Keratinocyte (primary cell): ENCODE measurements around the gene LAS1L. TPM values are rescaled to one million over a fixed set of nuclear protein-coding genes. Genes with fewer than 3 reads are reported as not detected.

Source experiments
- DNase-seq: peaks from one replicate; pipeline ENCODE4 v3.0.0-alpha.2; 2011; ENCODE audit warnings: low read depth, missing footprints, low spot score
- FAIRE-seq: peaks from 2 replicates; lab custom pipeline; 2011; peaks lifted over from hg19 to GRCh38; lab: Jason Lieb, UNC
- H2AFZ ChIP-seq: 2 replicates; pipeline ENCODE4 v1.6.0; 2012; ENCODE audit warnings: low read length, control low read depth, inconsistent platforms; ENCODE audit not compliant: control insufficient read depth
- H3K27ac ChIP-seq: 2 replicates; pipeline ENCODE4 v1.5.1; 2011; ENCODE audit warnings: low read length; ENCODE audit not compliant: control insufficient read depth, insufficient read depth
- H3K27me3 ChIP-seq: 3 replicates; pipeline ENCODE4 v1.6.0; 2011; ENCODE audit warnings: low read length; ENCODE audit not compliant: control insufficient read depth, insufficient read depth; ENCODE audit errors: extremely low read depth
- H3K36me3 ChIP-seq, 2 experiments: 2 replicates in 1 of 2; 3 replicates in 1 of 2; pipeline ENCODE4 v1.5.1; 2011; ENCODE audit warnings: low read length in 2 of 2, mild to moderate bottlenecking in 1 of 2; ENCODE audit not compliant: control insufficient read depth in 2 of 2, insufficient read depth in 2 of 2; ENCODE audit errors: extremely low read depth in 1 of 2
- H3K4me1 ChIP-seq: 3 replicates; pipeline ENCODE4 v1.5.1; 2011; ENCODE audit warnings: low read length; ENCODE audit not compliant: control insufficient read depth, insufficient read depth; ENCODE audit errors: extremely low read depth
- H3K4me2 ChIP-seq: 3 replicates; pipeline ENCODE4 v1.6.0; 2011; ENCODE audit warnings: low read depth, low read length; ENCODE audit not compliant: control insufficient read depth, insufficient read depth; ENCODE audit errors: extremely low read depth
- H3K4me3 ChIP-seq, 3 experiments: fragments of 200-600 bp in 1 of 3; sonication (generic) in 1 of 3; 2 replicates in 2 of 3; 3 replicates in 1 of 3; pipeline ENCODE4 v1.5.1; 2011 to 2016; ENCODE audit warnings: low read length in 3 of 3, mild to moderate bottlenecking in 3 of 3, control low read depth in 2 of 3, inconsistent platforms in 1 of 3, low read depth in 1 of 3, mixed read lengths in 1 of 3, mixed run types in 1 of 3, moderate library complexity in 1 of 3; ENCODE audit not compliant: control insufficient read depth in 2 of 3, insufficient read depth in 2 of 3; ENCODE audit errors: extremely low read depth in 1 of 3
- H3K79me2 ChIP-seq: 2 replicates; pipeline ENCODE4 v1.6.0; 2012; ENCODE audit warnings: low read length; ENCODE audit not compliant: control insufficient read depth, insufficient read depth
- H3K9ac ChIP-seq: 3 replicates; pipeline ENCODE4 v1.6.0; 2011; ENCODE audit warnings: low read length; ENCODE audit not compliant: control insufficient read depth, insufficient read depth; ENCODE audit errors: extremely low read depth
- H3K9me1 ChIP-seq: 3 replicates; pipeline ENCODE4 v1.6.0; 2011; ENCODE audit warnings: low read length; ENCODE audit not compliant: control insufficient read depth, insufficient read depth; ENCODE audit errors: extremely low read depth
- H3K9me3 ChIP-seq: 2 replicates; pipeline ENCODE4 v1.5.1; 2012; ENCODE audit warnings: low read depth, low read length; ENCODE audit not compliant: control insufficient read depth
- H4K20me1 ChIP-seq: 3 replicates; pipeline ENCODE4 v1.6.0; 2011; ENCODE audit warnings: low read length; ENCODE audit not compliant: control insufficient read depth, insufficient read depth; ENCODE audit errors: extremely low read depth
- CTCF ChIP-seq, 3 experiments: IDR thresholded peaks in 1 of 3; conservative IDR thresholded peaks in 1 of 3; optimal IDR thresholded peaks in 1 of 3; 2 replicates in 2 of 3; 3 replicates in 1 of 3; pipeline versions ENCODE3 to v1.5.1; 2011; ENCODE audit warnings: low read length in 3 of 3, mild to moderate bottlenecking in 3 of 3, moderate library complexity in 2 of 3, control low read depth in 1 of 3, inconsistent platforms in 1 of 3; ENCODE audit not compliant: insufficient read depth in 2 of 3; ENCODE audit errors: extremely low read depth in 1 of 3
- EZH2 ChIP-seq: IDR thresholded peaks from one replicate; pipeline ENCODE4 v1.6.1; 2012; ENCODE audit warnings: inconsistent platforms, mild to moderate bottlenecking, low read length, moderate library complexity
- dilution Hi-C: fragments of 300-500 bp; cut with MboI; formaldehyde crosslinking; loops from one replicate; pipeline ENCODE4 v1.7.0; 2020; ENCODE audit warnings: low sequenced_read_pairs; ENCODE audit not compliant: extremely low pct_ligation_motif_present
- polyA plus RNA-seq, 5 experiments: library from polyadenylated mRNA; depleted of rRNA in 3 of 5; stranded (reverse) in 3 of 5; stranded (forward) in 1 of 5; unstranded in 1 of 5; fragments of >200 nt; gene quantifications; 1 replicate in 1 of 5; 2 replicates in 3 of 5; 3 replicates in 1 of 5; pipeline versions ENCODE4 v1.2.1 to v1.2.3, GENCODE V29; 2011 to 2012; ENCODE audit warnings: missing spikeins in 2 of 5, low read depth in 1 of 5, low replicate concordance in 1 of 5

LAS1L gene
- polyA plus RNA-seq, 1 donor (not counting 4 experiments of a cell fraction or from before 2014, with no cell fraction given) = 44.8 TPM

GRCh38 chrX:65513610-65514009 lies 21.0 kb downstream of the LAS1L start:
- H3K27me3 ChIP-seq = no peaks in the 10 kb centered on the region
- no peak overlapping the region for H2AFZ ChIP-seq
- H3K9me1 ChIP-seq = no peaks in the 10 kb centered on the region
- H3K27ac ChIP-seq = no peak overlapping the region
- TF ChIP-seq CTCF (optimal IDR thresholded peaks at IDR 0.05 in 1 of 3, IDR thresholded peaks at IDR 0.05 in 1 of 3, conservative IDR thresholded peaks at IDR 0.05 in 1 of 3; ENCODE audit: extremely low read depth in 1 of 3, insufficient read depth in 2 of 3, low read length in 3 of 3) = no peak
- no peak for TF ChIP-seq EZH2
- DNase-seq = no peak
- no peaks in the 10 kb centered on the region for H3K79me2 ChIP-seq
- H4K20me1 ChIP-seq = no peaks in the 10 kb centered on the region
- no peak overlapping the region for H3K4me3 ChIP-seq
- H3K9me3 ChIP-seq = no peaks in the 10 kb centered on the region
- H3K4me2 ChIP-seq = no peak overlapping the region
- H3K4me1 ChIP-seq = no peaks in the 10 kb centered on the region
- H3K9ac ChIP-seq = no peak overlapping the region
- no peak for FAIRE-seq
- H3K36me3 ChIP-seq = peaks cover 4 to 8% of the 10 kb centered on the region in 2 experiments
- dilution Hi-C loops = no loop called here

GRCh38 chrX:65509400-65509799 lies 25.2 kb downstream of the LAS1L start:
- FAIRE-seq (no peak), DNase-seq (no peak)
- no peak overlapping the region for H2AFZ ChIP-seq
- H3K4me2 ChIP-seq = no peak overlapping the region
- no peaks in the 10 kb centered on the region for H4K20me1 ChIP-seq
- TF ChIP-seq EZH2 (no peak), CTCF (optimal IDR thresholded peaks at IDR 0.05 in 1 of 3, IDR thresholded peaks at IDR 0.05 in 1 of 3, conservative IDR thresholded peaks at IDR 0.05 in 1 of 3; ENCODE audit: extremely low read depth in 1 of 3, insufficient read depth in 2 of 3, low read length in 3 of 3) (no peak)
- no peak overlapping the region for H3K27ac ChIP-seq
- no peak overlapping the region for H3K4me3 ChIP-seq
- H3K36me3 ChIP-seq = peaks cover 2 to 4% of the 10 kb centered on the region in 2 experiments
- H3K27me3 ChIP-seq = no peaks in the 10 kb centered on the region
- H3K4me1 ChIP-seq = no peaks in the 10 kb centered on the region
- H3K9me3 ChIP-seq = no peaks in the 10 kb centered on the region
- no peak overlapping the region for H3K9ac ChIP-seq
- dilution Hi-C loops = no loop called here
- H3K9me1 ChIP-seq = no peaks in the 10 kb centered on the region
- H3K79me2 ChIP-seq = no peaks in the 10 kb centered on the region
